Measurements from ENCODE around the gene PHEX.

The PHEX gene

GRCh38 chrX:22296871-22297270, 264.7 kb downstream of the PHEX start:
- no peak for TF ChIP-seq CTCF (IDR thresholded peaks at IDR 0.05; ENCODE audit: extremely low read depth, insufficient read depth, missing control alignments)
- in situ Hi-C loops (cut with MboI; ENCODE audit: low pct_unique_long_range_greater_than_20kb, low sequenced_read_pairs, unreplicated experiment), result no loop called here
- no peak for DNase-seq (ENCODE audit: low spot score)

- no peak for TF ChIP-seq CTCF (IDR thresholded peaks at IDR 0.05; ENCODE audit: extremely low read depth, insufficient read depth, missing control alignments)
- in situ Hi-C loops (cut with MboI; ENCODE audit: low pct_unique_long_range_greater_than_20kb, low sequenced_read_pairs, unreplicated experiment), result no loop called here
- no peak for DNase-seq (ENCODE audit: low spot score)
Observed at GRCh38 chrX:22300130-22300529, 268.0 kb downstream of the PHEX start.
